ENCODE results near the gene TROAP.
"Not testable (repeated sequence)": the region's sequence is repeated elsewhere in the genome, so short reads cannot be mapped to it uniquely, and the experiment has no call there.

TROAP gene, protein sequence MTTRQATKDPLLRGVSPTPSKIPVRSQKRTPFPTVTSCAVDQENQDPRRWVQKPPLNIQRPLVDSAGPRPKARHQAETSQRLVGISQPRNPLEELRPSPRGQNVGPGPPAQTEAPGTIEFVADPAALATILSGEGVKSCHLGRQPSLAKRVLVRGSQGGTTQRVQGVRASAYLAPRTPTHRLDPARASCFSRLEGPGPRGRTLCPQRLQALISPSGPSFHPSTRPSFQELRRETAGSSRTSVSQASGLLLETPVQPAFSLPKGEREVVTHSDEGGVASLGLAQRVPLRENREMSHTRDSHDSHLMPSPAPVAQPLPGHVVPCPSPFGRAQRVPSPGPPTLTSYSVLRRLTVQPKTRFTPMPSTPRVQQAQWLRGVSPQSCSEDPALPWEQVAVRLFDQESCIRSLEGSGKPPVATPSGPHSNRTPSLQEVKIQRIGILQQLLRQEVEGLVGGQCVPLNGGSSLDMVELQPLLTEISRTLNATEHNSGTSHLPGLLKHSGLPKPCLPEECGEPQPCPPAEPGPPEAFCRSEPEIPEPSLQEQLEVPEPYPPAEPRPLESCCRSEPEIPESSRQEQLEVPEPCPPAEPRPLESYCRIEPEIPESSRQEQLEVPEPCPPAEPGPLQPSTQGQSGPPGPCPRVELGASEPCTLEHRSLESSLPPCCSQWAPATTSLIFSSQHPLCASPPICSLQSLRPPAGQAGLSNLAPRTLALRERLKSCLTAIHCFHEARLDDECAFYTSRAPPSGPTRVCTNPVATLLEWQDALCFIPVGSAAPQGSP

DNA sequence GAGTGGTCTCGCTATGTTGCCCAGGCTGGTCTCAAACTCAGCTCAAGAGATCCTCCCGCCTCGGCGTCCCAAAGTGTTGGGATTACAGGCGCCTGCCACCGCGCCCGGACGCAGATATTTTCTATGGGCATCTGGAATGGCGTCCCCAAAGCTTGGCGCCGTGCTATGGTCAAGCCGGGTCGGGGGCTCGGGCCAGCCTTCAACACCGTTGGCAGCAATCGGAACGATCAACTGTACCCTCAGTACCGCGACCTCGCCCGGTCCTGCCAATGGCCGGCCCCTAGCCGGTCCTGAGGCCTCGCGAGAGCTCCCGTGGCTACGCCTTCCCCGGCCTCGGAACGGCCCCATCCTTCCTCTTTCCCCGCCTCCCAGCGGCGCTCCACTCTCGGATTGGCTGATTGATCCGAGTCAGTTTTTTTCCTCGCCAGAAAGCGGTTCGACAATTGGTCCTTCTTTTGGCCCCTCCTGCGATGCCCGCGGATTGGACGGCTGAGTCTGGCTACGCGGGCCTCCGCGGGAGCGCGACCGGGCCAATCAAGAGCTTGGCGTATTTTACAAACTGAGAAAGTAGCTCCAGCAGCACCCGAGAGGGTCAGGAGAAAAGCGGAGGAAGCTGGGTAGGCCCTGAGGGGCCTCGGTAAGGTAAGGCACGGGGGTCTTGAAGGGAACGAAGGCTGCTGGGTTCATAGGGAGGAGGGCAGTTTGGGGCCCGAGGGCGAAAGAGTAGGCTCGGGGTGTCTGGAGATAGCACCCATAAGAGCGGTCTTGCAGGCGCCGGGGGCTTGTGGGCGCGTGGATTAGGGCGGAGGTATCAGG, at the start of gene TROAP:
TROAP (plus strand) TSS at position 548 of the 816 bp plus-strand sequence. CDS start 354 bp downstream, outside the sequence.
- peak within 1 kb of the TSS; percentile 100 for H3K4me3 Mint-ChIP-seq
- peaks cover 17% of the 10 kb centered on the region for H3K4me1 Mint-ChIP-seq
- DNase-seq, result peak; percentile 95
- H3K9me3 Mint-ChIP-seq, result no peaks in the 10 kb centered on the region
- peak; percentile 97 for ATAC-seq
- H3K27me3 Mint-ChIP-seq, result no peaks in the 10 kb centered on the region
- H3K27ac Mint-ChIP-seq, result peak within 1 kb of the TSS; percentile 96
- peaks cover 20% of the 10 kb centered on the region for H3K36me3 Mint-ChIP-seq (ENCODE audit: low read depth)

DNA sequence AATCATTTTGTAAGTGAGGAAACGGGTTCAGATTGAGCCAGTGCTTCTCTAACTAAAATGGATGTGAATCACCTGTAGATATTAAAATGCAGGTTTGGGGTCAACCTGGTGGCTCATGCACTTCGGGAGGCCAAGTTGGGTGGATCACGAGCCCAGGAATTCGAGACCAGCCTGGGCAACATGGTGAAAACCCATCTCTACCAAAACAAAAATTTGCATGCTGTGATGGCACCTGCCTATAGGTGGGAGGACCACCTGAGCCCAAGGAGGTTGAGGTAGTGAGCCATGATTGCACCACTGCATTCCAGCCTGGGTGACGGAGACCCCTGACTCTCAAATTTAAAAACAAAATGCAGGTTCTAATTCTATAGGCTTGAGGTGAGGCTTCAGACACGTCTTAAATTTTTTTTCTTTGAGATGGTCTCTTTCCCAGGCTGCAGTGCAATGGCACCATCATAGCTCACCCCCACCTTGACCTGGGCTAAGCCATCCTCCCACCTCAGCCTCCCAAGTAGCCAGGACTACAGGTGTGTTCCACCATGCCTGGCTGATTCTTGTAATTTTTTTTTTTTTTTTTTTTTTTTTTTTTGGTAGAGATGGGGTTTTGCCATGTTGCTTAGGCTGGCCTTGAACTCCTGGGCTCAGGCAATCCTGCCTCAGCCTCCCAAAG, 49.2 kb upstream of the TROAP start:
- no peaks in the 10 kb centered on the region for H3K27me3 Mint-ChIP-seq
- H3K36me3 Mint-ChIP-seq (ENCODE audit: low read depth), result peaks cover 36% of the 10 kb centered on the region
- H3K9me3 Mint-ChIP-seq, result no peaks in the 10 kb centered on the region
- H3K4me3 Mint-ChIP-seq, result no peak overlapping the region
- peaks cover 10% of the 10 kb centered on the region for H3K4me1 Mint-ChIP-seq
- DNase-seq (no peak), ATAC-seq (no peak)
- no peak overlapping the region for H3K27ac Mint-ChIP-seq

DNA sequence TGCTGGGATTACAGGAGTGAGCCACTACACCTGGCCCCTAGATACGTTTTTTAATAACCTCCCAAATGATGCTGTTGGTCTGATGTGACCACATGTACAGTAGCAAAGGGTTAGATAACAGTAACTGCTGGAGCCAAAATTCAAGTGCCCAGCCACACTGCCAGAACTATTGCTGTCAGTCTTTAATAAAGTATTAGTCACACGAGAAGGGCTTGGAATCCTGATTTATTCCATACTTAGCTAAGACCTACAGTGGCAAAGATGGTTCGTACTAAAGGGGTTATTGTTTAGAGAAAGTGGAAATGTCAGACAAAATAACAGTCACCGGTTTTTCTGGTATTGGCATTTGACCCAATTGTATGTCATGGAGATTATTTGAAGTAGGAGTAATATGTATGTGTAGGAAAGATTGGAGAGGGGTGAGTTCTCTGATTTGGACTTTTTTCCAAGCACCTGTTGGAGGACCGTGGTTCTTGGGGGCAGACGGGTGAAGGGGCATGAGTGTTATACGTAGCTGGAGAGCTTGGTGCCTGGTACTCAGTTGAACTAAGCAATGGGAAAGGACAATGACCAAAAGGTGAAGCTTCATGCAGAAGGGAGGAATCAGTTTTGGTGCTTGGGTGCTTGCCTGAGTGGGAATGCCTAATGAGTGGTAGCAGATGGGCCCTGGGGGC, 48.5 kb upstream of the TROAP start:
- peak overlapping the region; percentile 19 for H3K27ac Mint-ChIP-seq

DNA sequence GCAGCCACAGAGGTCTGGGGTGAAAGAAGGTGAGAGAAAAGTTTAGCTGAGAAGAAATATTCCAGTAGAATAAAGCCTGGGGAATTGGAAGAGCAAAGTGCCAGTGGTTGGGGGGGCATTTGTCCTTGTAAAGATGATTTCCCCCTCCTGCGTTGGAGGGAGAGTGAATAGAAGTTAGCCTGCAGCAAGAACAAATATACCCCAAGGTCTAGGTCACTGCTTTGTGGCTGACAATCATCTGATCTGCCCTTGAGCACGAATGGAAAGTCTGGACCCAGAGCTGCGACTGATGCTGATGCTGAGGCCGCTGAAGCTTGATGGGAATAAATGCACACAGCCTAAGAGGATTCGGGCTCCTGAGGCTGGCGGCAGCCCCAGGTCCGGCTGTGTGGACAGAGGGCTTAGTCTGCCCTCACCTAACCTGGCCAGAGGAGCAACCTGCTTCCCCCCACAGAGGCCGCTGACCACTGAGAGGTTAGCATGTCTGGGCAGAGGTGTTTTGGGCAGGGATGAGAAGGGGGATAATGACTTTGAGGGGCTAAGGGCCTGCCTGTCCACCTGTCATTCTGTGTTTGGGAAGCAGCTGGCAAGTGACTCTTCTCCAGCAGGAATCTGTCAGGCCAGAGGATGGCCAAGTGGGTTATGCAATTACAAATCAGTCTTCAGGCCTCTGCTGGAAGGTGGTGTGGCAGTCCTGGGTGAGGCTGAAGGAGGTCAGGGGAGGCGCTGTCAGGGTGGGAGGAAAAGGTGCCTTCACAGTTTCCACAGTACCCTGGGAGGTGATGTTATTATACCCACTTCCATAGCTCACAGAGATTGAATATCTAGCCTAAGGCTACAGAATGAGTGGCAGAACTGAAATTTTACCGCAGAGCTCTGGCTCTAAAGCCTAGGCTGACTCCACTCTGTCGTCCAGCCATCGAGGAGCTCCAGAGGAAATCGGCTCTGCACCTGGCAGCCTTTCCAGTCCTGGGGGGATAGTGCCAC, 46.5 kb upstream of the TROAP start:
- H3K4me3 Mint-ChIP-seq, result no peak overlapping the region
- peaks cover 3% of the 10 kb centered on the region for H3K27me3 Mint-ChIP-seq
- peaks cover 11% of the 10 kb centered on the region for H3K36me3 Mint-ChIP-seq (ENCODE audit: low read depth)
- DNase-seq (no peak), ATAC-seq (no peak)
- no peaks in the 10 kb centered on the region for H3K4me1 Mint-ChIP-seq
- no peak overlapping the region for H3K27ac Mint-ChIP-seq
- H3K9me3 Mint-ChIP-seq, result no peaks in the 10 kb centered on the region

More for the DNA sequence above, 48.5 kb upstream of the TROAP start:
- Mint-ChIP-seq H3K36me3 (ENCODE audit: low read depth) (peaks cover 29% of the 10 kb centered on the region), H3K4me3 (no peak overlapping the region), H3K27me3 (no peaks in the 10 kb centered on the region), H3K4me1 (peaks cover 8% of the 10 kb centered on the region), H3K9me3 (no peaks in the 10 kb centered on the region)
- no peak for ATAC-seq
- DNase-seq, result no peak

DNA sequence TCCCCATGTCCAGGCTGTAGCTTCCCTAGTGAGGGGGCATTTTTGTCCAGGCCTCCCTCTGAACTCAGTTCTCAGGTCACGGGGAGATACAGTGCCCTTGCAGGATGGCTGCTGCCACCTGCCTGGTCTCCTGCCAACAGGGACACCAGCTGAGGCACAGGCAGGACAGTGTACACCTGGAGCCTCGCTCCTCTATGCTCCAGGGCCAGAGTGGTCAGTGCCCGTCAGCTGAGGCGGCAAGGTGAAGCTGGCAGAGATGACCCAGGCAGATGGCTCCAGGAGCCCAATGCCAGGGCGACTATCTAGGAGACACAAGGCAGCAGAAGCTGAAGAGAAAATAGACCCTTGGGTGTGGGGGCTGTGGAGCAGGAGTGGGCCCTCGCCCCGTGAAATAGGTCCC, 45.6 kb upstream of the TROAP start:
- DNase-seq (no peak), ATAC-seq (no peak)
- peaks cover 3% of the 10 kb centered on the region for H3K27me3 Mint-ChIP-seq
- no peak overlapping the region for H3K4me3 Mint-ChIP-seq
- no peaks in the 10 kb centered on the region for H3K4me1 Mint-ChIP-seq
- no peaks in the 10 kb centered on the region for H3K9me3 Mint-ChIP-seq
- H3K27ac Mint-ChIP-seq, result no peak overlapping the region
- H3K36me3 Mint-ChIP-seq (ENCODE audit: low read depth), result peaks cover 9% of the 10 kb centered on the region

DNA sequence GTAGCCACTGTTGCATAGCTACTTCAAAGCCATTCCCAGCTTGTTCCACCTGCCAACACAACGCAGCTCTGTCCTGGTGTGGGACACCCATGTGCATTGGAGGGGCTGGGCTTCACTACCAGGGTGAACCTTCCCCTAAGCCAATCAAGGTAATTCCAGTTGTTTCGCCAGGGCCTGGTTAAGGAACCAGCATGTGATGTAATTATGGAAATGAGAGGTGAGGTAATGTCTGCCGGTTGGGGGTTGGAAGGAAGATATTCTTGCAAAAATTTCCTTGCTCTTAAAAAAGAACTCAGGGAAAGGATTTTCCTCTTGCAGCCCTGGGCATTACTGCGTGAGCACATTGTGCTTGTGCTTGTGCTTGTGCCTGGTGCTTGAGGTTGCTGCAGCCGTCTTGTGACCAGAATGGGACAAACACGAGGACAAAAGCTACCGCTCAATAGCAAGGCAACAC, 43.3 kb upstream of the TROAP start:
- no peak overlapping the region for H3K27ac Mint-ChIP-seq
- H3K36me3 Mint-ChIP-seq (ENCODE audit: low read depth), result no peaks in the 10 kb centered on the region

DNA sequence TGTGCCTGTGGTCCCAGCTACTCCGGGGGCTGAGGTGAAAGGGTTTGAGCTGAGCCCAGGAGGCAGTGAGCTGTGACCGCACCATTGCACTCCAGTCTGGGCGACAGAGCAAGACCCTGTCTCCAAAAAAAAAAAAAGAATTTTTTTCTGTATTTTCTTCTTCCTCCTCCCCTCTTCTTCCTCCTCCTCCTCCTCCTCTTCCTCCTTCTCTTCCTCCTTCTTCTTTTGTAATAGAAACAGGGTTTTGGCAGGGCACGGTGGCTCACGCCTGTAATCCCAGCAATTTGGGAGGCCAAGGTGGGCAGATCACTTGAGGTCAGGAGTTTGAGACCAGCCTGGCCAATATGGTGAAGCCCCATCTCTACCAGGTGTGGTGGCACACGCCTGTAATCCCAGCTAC, 42.5 kb upstream of the TROAP start:
- H3K9me3 Mint-ChIP-seq; DNase-seq; H3K36me3 Mint-ChIP-seq (ENCODE audit: low read depth); H3K27ac Mint-ChIP-seq; H3K4me3 Mint-ChIP-seq; H3K4me1 Mint-ChIP-seq; H3K27me3 Mint-ChIP-seq; ATAC-seq: not testable (repeated sequence)

More for the DNA sequence above, 43.3 kb upstream of the TROAP start:
- no peaks in the 10 kb centered on the region for H3K9me3 Mint-ChIP-seq
- no peak for DNase-seq
- H3K4me1 Mint-ChIP-seq, result no peaks in the 10 kb centered on the region
- no peak for ATAC-seq
- H3K27me3 Mint-ChIP-seq, result peaks cover 3% of the 10 kb centered on the region
- H3K4me3 Mint-ChIP-seq, result no peak overlapping the region

DNA sequence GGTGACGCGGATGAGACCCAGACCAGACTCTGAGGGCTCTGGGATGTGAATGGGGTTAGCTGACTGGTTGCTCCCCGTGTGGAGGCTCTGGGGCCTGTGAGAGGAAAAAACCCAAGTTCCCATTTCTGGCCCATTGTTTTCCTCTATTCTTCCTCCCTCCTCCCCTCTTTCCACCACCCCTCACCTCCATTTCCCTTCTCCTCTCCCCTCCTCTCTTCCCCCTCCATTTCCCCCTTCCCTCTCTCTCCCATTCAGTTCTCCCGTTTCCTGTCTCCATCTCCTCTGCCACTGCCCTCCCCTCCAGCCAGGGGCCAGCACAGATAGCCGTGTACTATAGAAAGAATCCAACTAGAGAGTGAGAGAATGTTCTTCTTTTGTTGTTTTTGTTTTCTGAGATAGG, 40.8 kb upstream of the TROAP start:
- no peaks in the 10 kb centered on the region for H3K36me3 Mint-ChIP-seq (ENCODE audit: low read depth)
- no peak overlapping the region for H3K27ac Mint-ChIP-seq
- H3K27me3 Mint-ChIP-seq, result peaks cover 9% of the 10 kb centered on the region
- no peaks in the 10 kb centered on the region for H3K4me1 Mint-ChIP-seq
- ATAC-seq (no peak), DNase-seq (no peak)
- no peaks in the 10 kb centered on the region for H3K9me3 Mint-ChIP-seq
- H3K4me3 Mint-ChIP-seq, result no peak overlapping the region

DNA sequence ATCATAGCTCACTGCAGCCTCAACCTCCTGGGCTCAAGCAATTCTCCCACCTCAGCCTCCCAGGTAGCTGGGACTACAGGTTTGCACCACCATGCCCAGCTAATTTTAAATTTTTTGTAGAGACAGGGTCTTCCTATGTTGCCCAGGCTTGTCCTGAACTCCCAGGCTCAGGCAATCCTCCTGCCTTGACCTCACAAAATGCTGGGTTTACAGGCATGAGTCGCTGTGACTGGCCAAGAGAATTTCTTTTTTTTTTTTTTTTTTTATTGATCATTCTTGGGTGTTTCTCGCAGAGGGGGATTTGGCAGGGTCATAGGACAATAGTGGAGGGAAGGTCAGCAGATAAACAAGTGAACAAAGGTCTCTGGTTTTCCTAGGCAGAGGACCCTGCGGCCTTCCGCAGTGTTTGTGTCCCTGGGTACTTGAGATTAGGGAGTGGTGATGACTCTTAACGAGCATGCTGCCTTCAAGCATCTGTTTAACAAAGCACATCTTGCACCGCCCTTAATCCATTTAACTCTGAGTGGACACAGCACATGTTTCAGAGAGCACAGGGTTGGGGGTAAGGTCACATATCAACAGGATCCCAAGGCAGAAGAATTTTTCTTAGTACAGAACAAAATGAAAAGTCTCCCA, 40.2 kb upstream of the TROAP start:
- H3K27ac Mint-ChIP-seq; H3K4me3 Mint-ChIP-seq; ATAC-seq; H3K36me3 Mint-ChIP-seq (ENCODE audit: low read depth); H3K9me3 Mint-ChIP-seq; H3K4me1 Mint-ChIP-seq; DNase-seq: not testable (repeated sequence)
- H3K27me3 Mint-ChIP-seq, result peaks cover 14% of the 10 kb centered on the region

DNA sequence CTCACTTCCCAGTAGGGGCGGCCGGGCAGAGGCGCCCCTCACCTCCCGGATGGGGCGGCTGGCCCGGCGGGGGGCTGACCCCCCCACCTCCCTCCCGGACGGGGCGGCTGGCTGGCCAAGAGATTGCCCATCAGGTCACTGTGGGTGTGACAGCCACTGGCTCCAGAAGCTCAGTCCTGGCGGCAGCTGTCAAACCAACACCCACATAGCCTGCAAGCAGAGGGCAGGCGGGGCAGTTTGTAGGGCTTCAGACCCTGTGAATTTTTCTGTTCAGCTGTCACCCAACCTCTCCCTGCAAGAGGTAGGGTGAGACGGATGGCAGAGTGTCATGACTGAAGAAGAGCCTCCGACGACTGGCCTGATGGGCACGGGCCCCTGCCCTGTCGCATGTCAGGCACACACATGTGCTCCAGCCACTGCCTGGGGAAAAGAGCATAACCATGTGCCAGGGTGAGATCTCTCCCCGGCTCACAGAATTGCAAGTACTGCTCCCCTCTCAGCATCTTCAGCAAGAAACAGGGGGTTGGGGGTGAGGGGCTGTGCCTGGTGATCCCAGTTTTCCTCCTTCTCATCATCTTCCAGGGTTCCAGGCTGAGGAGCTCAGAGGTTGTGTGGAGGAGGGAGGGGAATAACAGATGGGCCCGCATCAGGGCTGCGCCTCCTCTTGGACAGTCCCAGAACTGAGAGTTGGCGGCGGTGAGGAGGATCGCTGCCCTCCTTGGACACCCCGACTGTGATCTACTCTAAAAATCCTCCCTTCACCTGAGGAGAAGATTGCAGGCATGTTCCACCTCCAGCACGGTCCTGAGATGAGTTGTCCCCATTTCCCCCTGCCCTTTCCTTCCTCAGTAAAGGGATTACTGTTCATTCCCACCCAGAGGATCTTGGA, 39.3 kb upstream of the TROAP start:
- H3K27ac Mint-ChIP-seq, result no peak overlapping the region
- H3K4me1 Mint-ChIP-seq, result no peaks in the 10 kb centered on the region
- ATAC-seq, result no peak
- H3K27me3 Mint-ChIP-seq, result peaks cover 21% of the 10 kb centered on the region
- no peaks in the 10 kb centered on the region for H3K9me3 Mint-ChIP-seq
- H3K36me3 Mint-ChIP-seq (ENCODE audit: low read depth), result no peaks in the 10 kb centered on the region
- DNase-seq, result no peak
- H3K4me3 Mint-ChIP-seq, result no peak overlapping the region

DNA sequence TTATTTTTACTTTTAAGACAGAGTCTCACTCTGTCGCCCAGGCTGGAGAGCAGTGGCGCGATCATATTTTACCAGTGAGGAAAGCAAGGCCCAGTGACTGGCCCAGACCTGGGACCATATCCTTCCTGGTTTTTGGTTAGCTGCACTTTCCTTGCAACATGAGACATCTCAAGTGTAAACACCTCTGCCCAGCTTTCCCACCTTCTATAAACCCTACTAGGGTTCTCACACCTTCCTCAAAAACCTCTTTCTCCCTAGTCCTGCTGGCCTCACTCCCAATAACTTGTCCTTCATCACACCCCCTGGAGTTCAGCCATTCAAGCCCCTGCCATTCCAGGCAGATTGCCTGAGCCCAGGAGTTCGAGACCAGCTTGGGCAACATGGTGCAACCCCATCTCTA, 38.4 kb upstream of the TROAP start:
- H3K36me3 Mint-ChIP-seq (ENCODE audit: low read depth), result no peaks in the 10 kb centered on the region
- ATAC-seq (no peak), DNase-seq (no peak)
- no peaks in the 10 kb centered on the region for H3K9me3 Mint-ChIP-seq
- no peak overlapping the region for H3K4me3 Mint-ChIP-seq
- no peak overlapping the region for H3K27ac Mint-ChIP-seq
- H3K4me1 Mint-ChIP-seq, result no peaks in the 10 kb centered on the region
- peaks cover 23% of the 10 kb centered on the region for H3K27me3 Mint-ChIP-seq

DNA sequence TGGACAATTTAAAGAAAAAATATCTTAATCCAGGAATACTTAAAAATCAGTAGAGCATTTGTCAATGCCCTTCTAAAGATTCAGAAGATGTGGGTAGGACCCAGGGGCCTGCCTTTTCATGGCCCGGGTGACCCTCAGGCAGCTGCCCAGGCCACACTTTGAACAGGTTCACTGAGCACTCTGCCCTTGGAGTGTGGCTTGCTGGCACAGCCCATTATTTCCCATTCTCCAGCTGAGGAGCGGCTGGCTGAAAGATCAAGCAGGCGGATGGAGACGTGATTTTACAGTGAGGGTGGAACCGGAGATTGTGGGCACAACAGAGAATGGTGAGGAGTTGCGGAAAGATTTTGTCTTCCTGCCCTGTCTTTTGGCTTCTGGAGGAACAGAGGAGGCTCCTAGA, 35.2 kb upstream of the TROAP start:
- H3K27me3 Mint-ChIP-seq, result peaks cover 19% of the 10 kb centered on the region
- DNase-seq (no peak), ATAC-seq (no peak)
- no peak overlapping the region for H3K4me3 Mint-ChIP-seq
- H3K36me3 Mint-ChIP-seq (ENCODE audit: low read depth), result no peaks in the 10 kb centered on the region
- no peak overlapping the region for H3K27ac Mint-ChIP-seq
- H3K9me3 Mint-ChIP-seq, result no peaks in the 10 kb centered on the region
- no peaks in the 10 kb centered on the region for H3K4me1 Mint-ChIP-seq
